ENCODE measurements around the gene C1orf210.

Gene C1orf210

DNA sequence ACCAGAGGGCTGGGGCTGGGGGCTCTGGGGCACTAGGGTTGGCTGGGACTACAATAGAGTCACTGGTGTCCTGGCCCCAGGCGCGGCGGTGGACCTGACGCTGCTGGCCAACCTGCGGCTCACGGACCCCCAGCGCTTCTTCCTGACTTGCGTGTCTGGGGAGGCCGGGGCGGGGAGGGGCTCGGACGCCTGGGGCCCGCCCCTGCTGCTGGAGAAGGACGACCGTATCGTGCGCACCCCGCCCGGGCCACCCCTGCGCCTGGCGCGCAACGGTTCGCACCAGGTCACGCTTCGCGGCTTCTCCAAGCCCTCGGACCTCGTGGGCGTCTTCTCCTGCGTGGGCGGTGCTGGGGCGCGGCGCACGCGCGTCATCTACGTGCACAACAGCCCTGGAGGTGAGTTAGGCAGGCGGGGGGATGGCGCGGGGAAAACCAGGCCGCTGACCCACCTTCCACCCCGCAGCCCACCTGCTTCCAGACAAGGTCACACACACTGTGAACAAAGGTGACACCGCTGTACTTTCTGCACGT lies 19.5 kb upstream of the C1orf210 start:
- Histone ChIP-seq H3K36me3 (ENCODE audit: insufficient read depth, low read length) (no peaks in the 10 kb centered on the region), H3K4me3 (ENCODE audit: low read depth, low read length, poor library complexity, severe bottlenecking) (no peak overlapping the region), H3K79me2 (ENCODE audit: insufficient read depth, low read length) (no peaks in the 10 kb centered on the region), H4K20me1 (ENCODE audit: insufficient read depth, low read length) (no peaks in the 10 kb centered on the region), H3K9me2 (ENCODE audit: low read depth, low read length) (no peaks in the 10 kb centered on the region), H3K4me1 (ENCODE audit: insufficient read depth, low read length, severe bottlenecking) (no peaks in the 10 kb centered on the region), H2AFZ (ENCODE audit: low read length) (no peak overlapping the region), H3K27me3 (ENCODE audit: insufficient read depth, low read length) (peaks cover 7% of the 10 kb centered on the region; the same call in 1 of the 2 replicates), H3K4me2 (ENCODE audit: low read length) (no peak overlapping the region), H3K27ac (ENCODE audit: low read depth, low read length, poor library complexity, severe bottlenecking) (no peak overlapping the region), H3F3A (ENCODE audit: insufficient read depth, low read length) (no peaks in the 10 kb centered on the region), H3K9ac (ENCODE audit: low read length) (no peak overlapping the region), H3K9me3 (ENCODE audit: low read length) (no peaks in the 10 kb centered on the region)
- TF ChIP-seq EZH2 (IDR thresholded peaks at IDR 0.05; ENCODE audit: borderline replicate concordance, low read length): no peak
- TF ChIP-seq, protein P1, sequence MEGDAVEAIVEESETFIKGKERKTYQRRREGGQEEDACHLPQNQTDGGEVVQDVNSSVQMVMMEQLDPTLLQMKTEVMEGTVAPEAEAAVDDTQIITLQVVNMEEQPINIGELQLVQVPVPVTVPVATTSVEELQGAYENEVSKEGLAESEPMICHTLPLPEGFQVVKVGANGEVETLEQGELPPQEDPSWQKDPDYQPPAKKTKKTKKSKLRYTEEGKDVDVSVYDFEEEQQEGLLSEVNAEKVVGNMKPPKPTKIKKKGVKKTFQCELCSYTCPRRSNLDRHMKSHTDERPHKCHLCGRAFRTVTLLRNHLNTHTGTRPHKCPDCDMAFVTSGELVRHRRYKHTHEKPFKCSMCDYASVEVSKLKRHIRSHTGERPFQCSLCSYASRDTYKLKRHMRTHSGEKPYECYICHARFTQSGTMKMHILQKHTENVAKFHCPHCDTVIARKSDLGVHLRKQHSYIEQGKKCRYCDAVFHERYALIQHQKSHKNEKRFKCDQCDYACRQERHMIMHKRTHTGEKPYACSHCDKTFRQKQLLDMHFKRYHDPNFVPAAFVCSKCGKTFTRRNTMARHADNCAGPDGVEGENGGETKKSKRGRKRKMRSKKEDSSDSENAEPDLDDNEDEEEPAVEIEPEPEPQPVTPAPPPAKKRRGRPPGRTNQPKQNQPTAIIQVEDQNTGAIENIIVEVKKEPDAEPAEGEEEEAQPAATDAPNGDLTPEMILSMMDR (IDR thresholded peaks at IDR 0.05; ENCODE audit: low read length): no peak

DNA sequence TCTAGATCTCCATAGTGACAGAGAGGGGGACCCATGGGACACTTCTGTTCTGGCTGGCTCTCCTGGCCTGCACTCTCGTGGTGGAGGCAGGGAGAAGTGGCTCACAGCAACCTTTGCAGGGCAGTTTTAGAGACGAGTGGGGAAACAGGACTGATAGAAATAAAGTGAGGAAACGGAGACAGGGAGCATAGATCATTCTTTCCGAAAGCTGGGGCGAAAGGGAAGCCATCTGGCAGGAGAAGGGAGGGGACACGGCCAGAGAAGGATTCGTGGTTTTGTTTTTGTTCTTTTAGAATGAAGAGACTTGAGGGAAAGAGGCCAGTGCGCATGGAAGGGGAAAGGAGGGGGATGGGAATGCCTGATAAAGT lies 18.9 kb upstream of the C1orf210 start:
- Histone ChIP-seq H3K9me3 (ENCODE audit: low read length) (no peaks in the 10 kb centered on the region), H3K4me1 (ENCODE audit: insufficient read depth, low read length, severe bottlenecking) (no peaks in the 10 kb centered on the region), H3K79me2 (ENCODE audit: insufficient read depth, low read length) (no peaks in the 10 kb centered on the region), H3K36me3 (ENCODE audit: insufficient read depth, low read length) (no peaks in the 10 kb centered on the region), H3K9me2 (ENCODE audit: low read depth, low read length) (no peaks in the 10 kb centered on the region), H3K27ac (ENCODE audit: low read depth, low read length, poor library complexity, severe bottlenecking) (no peak overlapping the region), H3K27me3 (ENCODE audit: insufficient read depth, low read length) (peaks cover 7% of the 10 kb centered on the region; the same call in 1 of the 2 replicates), H3F3A (ENCODE audit: insufficient read depth, low read length) (no peaks in the 10 kb centered on the region), H3K9ac (ENCODE audit: low read length) (no peak overlapping the region), H3K4me3 (ENCODE audit: low read depth, low read length, poor library complexity, severe bottlenecking) (no peak overlapping the region), H2AFZ (ENCODE audit: low read length) (no peak overlapping the region), H3K4me2 (ENCODE audit: low read length) (no peak overlapping the region), H4K20me1 (ENCODE audit: insufficient read depth, low read length) (no peaks in the 10 kb centered on the region)
- TF ChIP-seq, protein P1 (IDR thresholded peaks at IDR 0.05; ENCODE audit: low read length): no peak
- TF ChIP-seq EZH2 (IDR thresholded peaks at IDR 0.05; ENCODE audit: borderline replicate concordance, low read length): no peak

DNA sequence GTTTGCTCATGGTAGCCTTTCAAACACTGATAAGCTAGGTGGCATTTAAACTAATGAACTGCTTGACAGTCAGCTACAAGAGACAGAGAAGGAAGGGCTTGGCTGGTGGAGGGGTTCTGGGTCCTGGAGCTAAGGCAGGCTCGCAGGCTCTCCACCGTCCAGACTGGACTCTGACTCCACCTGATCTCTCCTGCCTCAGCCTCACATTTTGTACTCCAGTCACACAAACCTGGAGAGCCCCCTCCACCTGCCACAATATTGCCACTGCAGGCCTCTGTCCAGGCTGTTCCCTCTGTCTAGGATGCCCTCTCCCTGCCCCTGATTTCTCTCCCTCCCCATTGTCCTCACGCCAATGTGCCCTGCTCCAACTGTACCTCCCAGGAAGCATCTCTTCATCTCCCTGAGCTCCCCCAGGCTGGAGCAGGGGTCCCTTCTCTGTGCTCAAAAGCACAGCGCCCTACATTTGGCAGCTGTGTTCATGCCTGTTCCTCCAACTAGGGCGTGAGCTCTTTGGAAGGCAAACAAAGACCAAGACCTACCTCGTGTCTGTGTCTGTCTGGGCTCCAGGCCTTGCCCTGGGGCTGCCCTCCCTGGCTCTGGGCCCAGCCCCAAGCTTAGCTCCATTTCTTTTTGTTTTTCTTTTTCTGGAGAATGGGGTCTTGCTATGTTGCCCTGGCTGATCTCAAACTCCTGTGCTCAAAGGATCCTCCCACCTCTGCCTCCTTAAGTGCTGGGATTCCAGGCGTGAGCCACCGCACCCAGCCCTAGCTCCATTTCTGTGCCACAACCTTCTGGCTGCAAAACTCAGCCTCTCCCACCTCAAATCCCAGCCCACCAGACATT lies 18.3 kb upstream of the C1orf210 start:
- Histone ChIP-seq H3K9me2 (ENCODE audit: low read depth, low read length) (no peaks in the 10 kb centered on the region), H3K4me2 (ENCODE audit: low read length) (no peak overlapping the region)

More for the DNA sequence above, 18.3 kb upstream of the C1orf210 start:
- H3F3A ChIP-seq (ENCODE audit: insufficient read depth, low read length): no peaks in the 10 kb centered on the region
- H3K27ac ChIP-seq (ENCODE audit: low read depth, low read length, poor library complexity, severe bottlenecking): no peak overlapping the region
- no peaks in the 10 kb centered on the region for H3K79me2 ChIP-seq (ENCODE audit: insufficient read depth, low read length)
- no peak for TF ChIP-seq EZH2 (IDR thresholded peaks at IDR 0.05; ENCODE audit: borderline replicate concordance, low read length)
- TF ChIP-seq, protein P1 (IDR thresholded peaks at IDR 0.05; ENCODE audit: low read length): no peak
- no peaks in the 10 kb centered on the region for H3K4me1 ChIP-seq (ENCODE audit: insufficient read depth, low read length, severe bottlenecking)
- peaks cover 7% of the 10 kb centered on the region; the same call in 1 of the 2 replicates for H3K27me3 ChIP-seq (ENCODE audit: insufficient read depth, low read length)
- no peak overlapping the region for H3K4me3 ChIP-seq (ENCODE audit: low read depth, low read length, poor library complexity, severe bottlenecking)
- no peaks in the 10 kb centered on the region for H3K36me3 ChIP-seq (ENCODE audit: insufficient read depth, low read length)
- no peaks in the 10 kb centered on the region for H4K20me1 ChIP-seq (ENCODE audit: insufficient read depth, low read length)
- H2AFZ ChIP-seq (ENCODE audit: low read length): no peak overlapping the region
- H3K9me3 ChIP-seq (ENCODE audit: low read length): no peaks in the 10 kb centered on the region
- H3K9ac ChIP-seq (ENCODE audit: low read length): no peak overlapping the region
